IPS DF 6.9 (cell line): ENCODE results near the gene APBB2.

Experiments used
- DNase-seq: peaks from one replicate; pipeline ENCODE4 v3.0.0-alpha.2; 2013; ENCODE audit warnings: low read depth, low spot score
- H3K27ac ChIP-seq: one replicate; pipeline ENCODE4 v1.5.1; 2013; ENCODE audit warnings: low read length, control low read depth
- H3K27me3 ChIP-seq: 2 replicates; pipeline ENCODE4 v1.6.1; 2013; ENCODE audit warnings: mild to moderate bottlenecking, low read length; ENCODE audit not compliant: control insufficient read depth, insufficient read depth
- H3K36me3 ChIP-seq: 2 replicates; pipeline ENCODE4 v1.6.1; 2013; ENCODE audit warnings: low read length; ENCODE audit not compliant: control insufficient read depth, insufficient read depth
- H3K4me1 ChIP-seq: 2 replicates; pipeline ENCODE4 v1.6.1; 2013; ENCODE audit warnings: low read length; ENCODE audit not compliant: control insufficient read depth, insufficient read depth
- H3K4me3 ChIP-seq: 2 replicates; pipeline ENCODE4 v1.5.1; 2013; ENCODE audit warnings: mild to moderate bottlenecking, low read length
- H3K9me3 ChIP-seq: 2 replicates; pipeline ENCODE4 v1.6.1; 2013; ENCODE audit warnings: low read length, inconsistent platforms; ENCODE audit not compliant: control insufficient read depth, insufficient read depth
- WGBS: extraction: QIAGEN DNeasy Blood & Tissue Kit; methylation state at CpG from one replicate; pipeline ENCODE4 v1.1.7; 2013; ENCODE audit warnings: mixed read lengths, missing lambda C conversion rate; ENCODE audit not compliant: insufficient read length, insufficient coverage; 5-methylcytosine and 5-hydroxymethylcytosine counted together

Gene APBB2

GRCh38 chr4:40875507-40876150 lies 338.7 kb downstream of the APBB2 start:
- WGBS, result no CpG with 5 or more reads among the region's 1 CpG
- Histone ChIP-seq H3K27ac (no peak overlapping the region), H3K4me3 (no peak overlapping the region), H3K36me3 (no peaks in the 10 kb centered on the region), H3K27me3 (no peaks in the 10 kb centered on the region), H3K9me3 (no peaks in the 10 kb centered on the region), H3K4me1 (peaks cover 1% of the 10 kb centered on the region; the same call in 1 of the 2 replicates)
- no peak for DNase-seq

GRCh38 chr4:40874901-40875300 lies 339.4 kb downstream of the APBB2 start:
- H3K27me3 ChIP-seq, result no peaks in the 10 kb centered on the region

GRCh38 chr4:40874331-40874730 lies 340.0 kb downstream of the APBB2 start:
- Histone ChIP-seq H3K36me3 (no peaks in the 10 kb centered on the region), H3K4me1 (peaks cover 1% of the 10 kb centered on the region; the same call in 1 of the 2 replicates), H3K27ac (no peak overlapping the region), H3K9me3 (no peaks in the 10 kb centered on the region), H3K27me3 (no peaks in the 10 kb centered on the region), H3K4me3 (no peak overlapping the region)
- no CpG with 5 or more reads among the region's 7 CpGs for WGBS
- no peak for DNase-seq

More at GRCh38 chr4:40874901-40875300, 339.4 kb downstream of the APBB2 start:
- H3K4me1 ChIP-seq, result peaks cover 1% of the 10 kb centered on the region; the same call in 1 of the 2 replicates
- WGBS, result no CpG with 5 or more reads among the region's 3 CpGs
- H3K36me3 ChIP-seq, result no peaks in the 10 kb centered on the region
- no peak overlapping the region for H3K27ac ChIP-seq
- H3K4me3 ChIP-seq, result no peak overlapping the region
- no peaks in the 10 kb centered on the region for H3K9me3 ChIP-seq
- no peak for DNase-seq

GRCh38 chr4:40871695-40872250 lies 342.6 kb downstream of the APBB2 start:
- no CpG with 5 or more reads among the region's 7 CpGs for WGBS
- Histone ChIP-seq H3K27me3 (no peaks in the 10 kb centered on the region), H3K36me3 (no peaks in the 10 kb centered on the region)

GRCh38 chr4:40870150-40870549 lies 344.2 kb downstream of the APBB2 start:
- H3K4me3 ChIP-seq, result no peak overlapping the region
- peaks cover 1% of the 10 kb centered on the region; the same call in 1 of the 2 replicates for H3K4me1 ChIP-seq
- no peaks in the 10 kb centered on the region for H3K36me3 ChIP-seq
- no peaks in the 10 kb centered on the region for H3K9me3 ChIP-seq
- no peaks in the 10 kb centered on the region for H3K27me3 ChIP-seq
- no CpG with 5 or more reads among the region's 4 CpGs for WGBS
- no peak overlapping the region for H3K27ac ChIP-seq
- no peak for DNase-seq

More at GRCh38 chr4:40871695-40872250, 342.6 kb downstream of the APBB2 start:
- Histone ChIP-seq H3K4me1 (peaks cover 1% of the 10 kb centered on the region; the same call in 1 of the 2 replicates), H3K4me3 (no peak overlapping the region), H3K27ac (no peak overlapping the region), H3K9me3 (no peaks in the 10 kb centered on the region)
- no peak for DNase-seq

- no peak for DNase-seq
- Histone ChIP-seq H3K36me3 (no peaks in the 10 kb centered on the region), H3K4me3 (no peak overlapping the region), H3K27me3 (no peaks in the 10 kb centered on the region), H3K4me1 (no peaks in the 10 kb centered on the region), H3K27ac (no peak overlapping the region), H3K9me3 (no peaks in the 10 kb centered on the region)
- no CpG with 5 or more reads among the region's 8 CpGs for WGBS
Measured at GRCh38 chr4:40865696-40866095, 348.6 kb downstream of the APBB2 start.

GRCh38 chr4:40864531-40864930 lies 349.8 kb downstream of the APBB2 start:
- WGBS, result no CpG with 5 or more reads among the region's 4 CpGs
- Histone ChIP-seq H3K27ac (no peak overlapping the region), H3K36me3 (no peaks in the 10 kb centered on the region), H3K9me3 (no peaks in the 10 kb centered on the region), H3K4me1 (no peaks in the 10 kb centered on the region), H3K27me3 (no peaks in the 10 kb centered on the region), H3K4me3 (no peak overlapping the region)
- no peak for DNase-seq

- no peak for DNase-seq
- Histone ChIP-seq H3K36me3 (no peaks in the 10 kb centered on the region; the same call in 1 of the 2 replicates), H3K9me3 (no peaks in the 10 kb centered on the region), H3K4me3 (no peak overlapping the region), H3K4me1 (no peaks in the 10 kb centered on the region), H3K27me3 (no peaks in the 10 kb centered on the region), H3K27ac (no peak overlapping the region)
- no CpG with 5 or more reads among the region's 2 CpGs for WGBS
Measured at GRCh38 chr4:40858962-40859361, 355.4 kb downstream of the APBB2 start.

- H3K4me1 ChIP-seq, result no peaks in the 10 kb centered on the region
- no peaks in the 10 kb centered on the region; the same call in 1 of the 2 replicates for H3K36me3 ChIP-seq
- DNase-seq, result no peak
- no peak overlapping the region for H3K27ac ChIP-seq
- no CpG with 5 or more reads among the region's 2 CpGs for WGBS
- H3K27me3 ChIP-seq, result no peaks in the 10 kb centered on the region
- no peak overlapping the region for H3K4me3 ChIP-seq
- H3K9me3 ChIP-seq, result no peaks in the 10 kb centered on the region
Measured at GRCh38 chr4:40857956-40858355, 356.4 kb downstream of the APBB2 start.

- no CpG with 5 or more reads among the region's 51 CpGs for WGBS
- Histone ChIP-seq H3K4me3 (peak overlapping the region; percentile 65), H3K36me3 (no peaks in the 10 kb centered on the region; the same call in 1 of the 2 replicates), H3K9me3 (no peaks in the 10 kb centered on the region), H3K27ac (no peak overlapping the region), H3K4me1 (no peaks in the 10 kb centered on the region), H3K27me3 (no peaks in the 10 kb centered on the region)
- peak; percentile 67 for DNase-seq
Measured at GRCh38 chr4:40856840-40857362, 357.4 kb downstream of the APBB2 start.
